Measurements from ENCODE around the gene ITPR1.

The ITPR1 gene

GRCh38 chr3:4533489-4534443, 40.6 kb downstream of the ITPR1 start:
- no peak for DNase-seq (ENCODE audit: low read depth)

- no peak for DNase-seq (ENCODE audit: low read depth)
These were observed 41.8 kb downstream of the ITPR1 start for GRCh38 chr3:4534906-4535305.

GRCh38 chr3:4536260-4536659, 43.1 kb downstream of the ITPR1 start:
- no peak for DNase-seq (ENCODE audit: low read depth)

DNA sequence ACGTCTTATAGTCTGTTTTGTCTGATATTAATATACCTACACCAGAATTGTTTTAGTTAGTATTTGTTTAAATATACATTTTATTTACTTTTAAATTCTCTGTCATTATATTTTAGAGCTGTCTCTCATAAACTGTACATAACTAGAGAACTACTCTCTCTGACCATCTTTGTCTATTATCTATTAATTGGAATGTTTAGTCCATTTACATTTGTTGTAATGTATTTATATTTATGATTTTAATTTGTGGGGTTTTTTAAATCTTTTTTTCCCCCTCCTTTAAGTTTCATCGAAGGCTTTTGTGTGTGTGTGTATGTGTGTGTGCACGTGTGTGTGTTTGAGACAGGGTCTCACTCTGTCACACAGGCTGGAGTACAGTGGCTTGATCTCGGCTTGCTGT, 47.1 kb downstream of the ITPR1 start:
- DNase-seq (ENCODE audit: low read depth): no peak

DNA sequence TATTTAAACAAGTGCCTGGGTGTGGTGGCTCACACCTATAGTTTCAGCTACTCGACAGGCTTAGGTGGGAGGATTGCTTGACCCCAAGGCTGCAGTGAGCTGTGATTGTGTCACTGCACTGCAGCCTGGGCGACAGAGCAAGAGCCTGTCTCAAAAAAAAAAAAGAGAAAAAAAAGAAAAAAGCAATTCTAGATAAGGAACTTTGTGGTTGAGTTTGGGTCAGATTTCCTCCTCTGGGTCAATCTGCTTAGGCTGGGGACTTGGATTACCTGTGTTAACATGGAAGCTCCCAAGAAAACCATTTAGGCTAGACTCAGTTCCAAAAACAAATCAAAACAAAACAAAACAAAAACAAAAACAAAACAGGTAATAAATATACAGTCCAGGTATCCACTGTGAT, 50.0 kb downstream of the ITPR1 start:
- no peak for DNase-seq (ENCODE audit: low read depth)

DNA sequence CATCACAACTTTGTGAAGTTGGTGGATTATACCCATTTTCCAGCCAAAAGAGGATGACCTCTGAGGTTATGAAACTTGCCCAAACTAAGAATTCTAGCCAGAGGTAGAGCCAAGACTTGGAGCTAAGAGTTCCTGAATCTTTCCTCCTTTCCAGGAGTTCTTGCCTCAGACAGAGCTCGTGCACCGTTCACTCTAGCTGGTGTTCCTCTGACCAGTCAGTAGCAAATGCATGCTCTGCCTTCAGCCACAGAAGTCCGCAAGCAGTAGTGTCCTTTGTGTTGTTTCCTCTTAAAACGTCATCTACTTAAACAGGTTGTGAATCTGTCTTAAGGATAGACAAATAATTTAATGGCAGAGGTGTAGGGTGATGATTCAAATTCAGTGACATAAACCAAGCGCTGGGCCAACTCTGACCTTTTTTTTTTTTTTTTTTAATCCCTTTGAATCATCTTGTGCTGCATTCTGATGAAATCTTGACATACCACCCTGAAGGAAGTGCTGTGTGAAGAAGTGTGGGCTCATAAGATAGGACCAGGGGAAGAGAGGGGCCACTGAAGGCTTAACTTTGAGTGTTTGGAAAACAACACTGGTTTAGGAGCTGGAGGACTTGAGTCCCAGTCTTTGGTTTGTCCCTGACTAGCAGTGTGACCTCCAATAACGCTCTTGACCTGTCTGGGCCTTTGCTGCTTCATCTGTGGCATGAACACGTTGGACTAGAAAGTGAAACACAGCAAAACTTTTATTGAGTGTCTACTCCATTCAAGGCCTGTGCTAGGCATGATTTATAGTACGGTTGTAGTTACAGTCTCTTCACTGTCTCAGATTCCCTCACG, 53.4 kb downstream of the ITPR1 start:
- DNase-seq (ENCODE audit: low read depth): no peak

DNA sequence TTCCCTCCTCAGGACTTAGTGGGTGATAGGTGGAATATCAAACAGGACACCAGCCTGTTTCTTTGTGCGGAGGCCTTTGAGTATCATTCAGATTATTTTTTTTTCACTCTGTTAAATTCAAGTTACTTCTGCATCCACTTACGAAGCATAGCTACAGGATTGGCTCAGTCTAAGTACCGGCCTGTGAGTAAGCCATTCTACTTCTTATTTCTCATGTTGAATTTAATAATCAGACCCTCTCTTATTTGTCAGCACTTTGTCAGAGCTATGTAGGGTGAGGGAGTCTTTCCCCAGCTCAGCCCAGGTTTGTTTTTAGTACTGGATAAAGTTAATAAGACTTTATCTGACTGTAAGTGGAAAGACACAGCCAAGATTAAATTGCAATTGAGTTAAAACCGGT, 54.7 kb downstream of the ITPR1 start:
- no peak for DNase-seq (ENCODE audit: low read depth)

DNA sequence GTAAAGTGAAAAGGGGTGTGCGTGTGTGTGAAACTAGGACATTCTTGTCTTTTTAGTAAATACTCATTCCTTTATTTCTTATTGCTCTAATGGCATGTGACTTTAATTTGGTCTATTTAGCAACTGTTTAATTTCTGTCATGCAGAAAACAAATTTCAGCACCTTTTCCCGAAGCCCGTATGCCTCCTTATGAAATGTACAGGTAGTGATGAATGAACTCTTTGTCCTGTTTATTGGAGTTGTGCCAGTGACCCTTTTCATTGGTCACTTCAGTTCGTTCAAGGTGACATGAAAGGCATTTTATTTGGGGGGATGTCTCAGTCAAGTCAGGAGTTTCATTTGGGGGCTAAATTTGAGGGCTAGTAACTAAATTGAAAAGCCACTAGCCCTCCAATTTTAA, 55.2 kb downstream of the ITPR1 start:
- no peak for DNase-seq (ENCODE audit: low read depth)

GRCh38 chr3:4548780-4549179, 55.6 kb downstream of the ITPR1 start:
- no peak for DNase-seq (ENCODE audit: low read depth)

DNA sequence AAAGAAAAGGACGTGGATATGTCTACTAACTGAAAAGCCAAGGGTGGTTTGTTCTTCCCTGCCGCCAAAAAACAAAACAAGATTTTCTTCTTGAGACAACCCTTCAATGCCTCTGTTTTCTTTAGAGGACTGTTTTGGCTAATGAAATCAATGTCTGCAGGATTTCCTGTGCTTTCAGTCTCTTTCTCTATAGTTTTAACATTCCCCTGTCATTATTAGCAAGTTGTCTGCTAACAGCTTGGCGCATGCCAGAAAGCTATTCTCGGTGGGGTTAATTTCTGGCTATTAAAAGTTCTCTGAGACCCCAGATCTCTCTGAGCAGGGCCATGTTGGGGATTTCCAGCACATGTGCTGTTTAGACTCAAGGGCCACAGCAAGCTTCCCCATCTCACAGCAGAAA, 56.7 kb downstream of the ITPR1 start:
- DNase-seq (ENCODE audit: low read depth): no peak

DNA sequence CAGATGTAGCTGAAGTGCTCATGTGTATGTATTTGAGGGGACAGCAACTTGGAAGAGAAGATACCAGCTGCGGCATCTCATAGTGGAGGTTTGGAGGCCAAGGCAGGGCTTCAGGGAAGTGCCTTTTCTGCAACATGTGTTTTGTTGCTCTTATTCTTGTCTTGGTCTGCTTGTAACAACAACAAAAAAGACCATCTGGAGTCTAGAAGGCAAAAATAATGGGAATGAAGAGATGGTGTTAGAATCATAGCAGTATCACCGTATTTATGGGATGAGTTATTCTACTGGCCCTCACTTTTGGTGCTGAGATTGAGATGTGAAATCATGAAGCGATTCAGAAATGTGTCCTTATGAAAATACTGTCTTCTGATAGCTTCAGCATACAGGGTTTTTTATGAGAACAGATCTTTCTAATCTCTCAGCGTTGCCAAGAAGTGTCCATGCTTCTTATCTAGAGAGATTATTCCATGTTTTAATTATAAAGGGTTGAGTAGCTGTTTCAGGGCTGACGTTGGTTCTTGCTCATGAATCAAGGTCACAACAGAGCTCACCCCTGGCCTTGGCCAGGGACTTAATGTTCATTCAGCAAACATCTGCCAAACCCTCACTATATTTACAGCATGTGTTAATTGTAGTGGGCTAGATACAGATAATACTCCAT, 58.0 kb downstream of the ITPR1 start:
- no peak for DNase-seq (ENCODE audit: low read depth)

- no peak for DNase-seq (ENCODE audit: low read depth)
These were observed 58.8 kb downstream of the ITPR1 start for GRCh38 chr3:4551794-4552442.

DNA sequence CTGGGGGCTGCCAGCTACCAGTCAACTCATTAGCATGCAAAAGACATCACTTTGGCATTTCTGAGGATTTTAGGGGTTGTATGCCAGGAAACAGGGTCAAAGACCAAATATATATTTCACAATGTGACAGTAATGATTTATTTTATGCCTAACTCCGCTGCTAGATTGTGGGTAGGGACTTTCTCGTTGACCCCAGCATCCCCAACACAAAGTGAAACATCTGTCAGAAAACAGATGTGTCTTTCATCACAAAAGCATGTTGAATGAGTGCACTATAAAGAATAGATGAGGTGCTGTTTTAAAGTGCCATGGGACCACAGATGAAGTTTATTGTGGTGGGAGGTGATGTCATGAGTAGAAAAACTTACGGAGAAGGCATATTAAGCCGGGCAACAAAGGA, 59.7 kb downstream of the ITPR1 start:
- DNase-seq (ENCODE audit: low read depth): no peak

- no peak for DNase-seq (ENCODE audit: low read depth)
These were observed 68.5 kb downstream of the ITPR1 start for GRCh38 chr3:4561661-4562060.

GRCh38 chr3:4562595-4562994, 69.4 kb downstream of the ITPR1 start:
- no peak for DNase-seq (ENCODE audit: low read depth)

DNA sequence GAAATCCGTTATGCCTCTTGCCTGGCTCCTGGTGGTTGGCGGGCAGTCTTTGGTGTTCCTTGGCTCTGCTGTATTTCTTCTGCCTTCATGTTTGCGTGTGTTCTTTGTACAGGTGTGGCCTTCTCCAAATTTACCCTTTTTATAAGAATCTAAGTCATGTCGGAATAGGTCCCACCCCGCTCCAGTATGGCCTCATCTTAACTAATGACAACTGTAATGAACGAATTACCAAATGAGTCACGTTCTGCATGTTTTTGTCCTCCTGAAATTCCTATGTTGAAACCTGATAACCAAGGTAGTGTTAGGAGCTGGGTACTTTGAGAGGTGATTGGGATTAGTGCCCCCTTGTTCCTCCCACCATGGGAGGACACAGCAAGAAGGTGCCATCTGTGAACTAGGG, 71.1 kb downstream of the ITPR1 start:
- no peak for DNase-seq (ENCODE audit: low read depth)

DNA sequence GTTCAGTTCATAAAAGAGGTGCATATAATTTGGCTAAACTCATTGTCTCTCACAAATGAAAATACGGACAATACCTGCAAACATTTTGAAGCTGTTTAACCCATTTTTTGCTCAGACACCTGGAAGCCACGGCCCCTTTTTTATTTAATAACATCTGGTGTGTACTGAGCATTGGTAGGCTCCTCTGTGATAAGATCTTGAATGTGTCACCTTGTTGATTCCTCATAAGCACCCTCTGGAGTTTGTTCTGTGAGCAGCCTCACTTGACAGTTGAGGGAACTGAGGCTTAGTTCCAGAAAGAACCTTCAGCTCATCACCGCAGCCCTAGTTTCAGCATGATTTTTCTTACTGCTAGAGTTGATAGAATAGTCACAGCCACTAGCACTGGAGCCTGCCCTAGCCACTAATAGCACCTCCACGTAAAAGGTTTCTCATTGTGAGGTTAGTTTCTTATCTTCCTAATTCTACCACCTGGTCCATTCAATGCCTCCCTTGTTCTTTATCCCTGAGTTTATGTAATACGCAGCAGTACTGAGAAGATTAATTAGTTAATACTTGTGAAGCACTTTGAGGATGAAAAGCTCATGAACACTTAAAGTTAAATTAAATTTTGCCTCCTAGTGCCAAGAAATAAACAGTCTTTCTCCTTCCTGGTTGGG, 71.9 kb downstream of the ITPR1 start:
- no peak for DNase-seq (ENCODE audit: low read depth)

DNA sequence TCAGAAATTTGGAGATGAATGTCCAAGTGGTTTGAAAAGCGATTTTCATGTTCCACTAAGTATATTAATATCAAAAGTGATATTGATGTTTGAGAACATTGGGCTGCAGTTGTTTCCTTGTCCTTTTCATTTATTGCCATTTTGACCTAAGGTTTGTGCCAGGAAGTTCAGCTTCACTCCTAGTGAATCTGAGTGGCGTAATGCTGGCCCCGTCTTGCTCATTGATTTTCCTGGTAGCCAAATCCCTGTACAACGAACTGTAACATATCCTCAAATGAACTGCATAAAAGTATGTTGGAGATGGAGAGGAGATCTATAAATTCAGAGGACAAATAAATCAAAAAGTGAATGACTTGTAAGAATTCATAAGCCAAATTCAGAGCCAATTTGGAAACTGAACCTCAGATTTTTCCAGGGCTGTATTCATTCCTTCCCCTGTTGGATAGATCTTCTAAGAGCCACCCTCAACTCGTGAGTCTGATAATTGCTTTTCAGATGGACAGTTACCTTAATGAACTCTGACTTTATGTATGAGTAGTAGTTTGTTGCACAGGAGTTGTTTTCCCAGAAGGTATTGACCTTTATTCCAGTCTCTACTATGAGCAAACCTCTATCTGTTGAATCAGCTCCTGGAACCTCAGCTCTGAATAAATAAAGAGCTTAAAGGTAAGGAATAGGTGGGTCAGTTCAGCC, 72.8 kb downstream of the ITPR1 start:
- no peak for DNase-seq (ENCODE audit: low read depth)

DNA sequence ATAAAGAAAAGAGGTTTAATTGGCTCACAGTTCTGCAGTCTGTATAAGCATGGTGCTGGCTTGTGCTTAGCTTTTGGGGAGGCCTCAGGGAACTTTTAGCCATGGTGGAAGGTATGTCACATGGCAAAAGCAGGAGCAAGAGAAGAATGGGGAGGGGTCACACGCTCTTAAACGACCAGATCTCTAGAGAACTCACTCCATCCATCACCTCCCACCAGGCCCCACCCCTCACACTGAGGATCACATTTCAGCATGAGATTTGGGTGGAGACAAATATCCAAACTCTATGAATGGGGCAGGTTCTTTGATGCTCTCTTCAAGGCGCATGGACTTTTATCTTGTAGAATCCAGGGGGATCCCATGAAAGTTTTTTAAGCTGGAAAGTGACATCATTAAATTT, 75.7 kb downstream of the ITPR1 start:
- no peak for DNase-seq (ENCODE audit: low read depth)

DNA sequence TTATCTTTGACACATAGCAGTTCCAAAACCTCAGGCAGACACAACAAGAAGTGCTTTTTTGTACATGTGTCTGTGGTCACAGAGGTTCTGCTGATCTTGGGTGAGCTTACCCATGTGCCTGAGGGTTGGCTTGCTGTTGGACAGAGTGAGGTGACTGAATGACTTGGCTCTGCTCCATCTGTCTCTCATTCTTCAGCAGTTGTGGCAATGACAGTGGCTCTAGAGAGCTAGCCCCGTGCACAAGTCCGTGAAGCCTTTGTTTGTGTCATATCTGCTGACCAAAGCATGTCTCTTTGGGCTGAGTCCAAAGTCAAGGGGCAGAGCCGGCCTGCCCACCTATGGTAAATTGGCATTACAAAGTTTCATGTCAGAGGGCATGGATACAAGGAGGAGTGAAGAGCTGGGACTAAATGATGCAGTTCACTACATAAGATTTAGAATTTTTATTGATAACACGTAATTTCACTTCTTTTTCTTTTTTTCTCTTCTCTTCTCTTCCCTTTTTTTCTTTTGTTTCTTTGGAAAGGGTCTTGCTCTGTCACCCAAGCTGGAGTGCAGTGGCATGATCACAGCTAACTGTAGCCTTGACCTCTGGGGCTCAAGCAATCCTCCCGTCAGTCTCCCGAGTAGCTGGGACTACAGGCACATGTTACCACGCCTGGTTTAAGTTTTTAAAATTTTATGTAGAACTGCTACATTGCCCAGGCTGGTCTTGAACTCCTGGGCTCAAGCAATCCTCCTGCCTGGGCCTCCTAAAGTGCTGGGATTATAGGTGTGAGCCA, 77.9 kb downstream of the ITPR1 start:
- DNase-seq (ENCODE audit: low read depth): no peak

Data from stimulated activated CD8-positive, alpha-beta memory T cell treated with anti-CD3 and anti-CD28 coated beads, Interleukin-15, amount 100 ng/mL, for 24 hours (primary cell).